Upper lobe of right lung (tissue), 1 donor: ENCODE data around the gene THSD4. TPM values are rescaled to one million over a fixed set of nuclear protein-coding genes. Genes with fewer than 3 reads are reported as not detected.

Experiments
- ATAC-seq: fragments of 200-7000 bp; cut with Tn5 transposase; one replicate; pipeline ENCODE4 v1.9.1; 2020; ENCODE audit warnings: mild to moderate bottlenecking, moderate library complexity
- DNase-seq: peaks from one replicate; pipeline ENCODE4 v3.0.0-alpha.2; 2020
- H3K27ac ChIP-seq: fragments of 200-600 bp; one replicate; pipeline ENCODE4 v1.8.0; 2022
- H3K27me3 ChIP-seq: fragments of 200-600 bp; one replicate; pipeline ENCODE4 v1.8.0; 2022; ENCODE audit warnings: mild to moderate bottlenecking
- H3K36me3 ChIP-seq: fragments of 200-600 bp; one replicate; pipeline ENCODE4 v1.8.0; 2022
- H3K4me1 ChIP-seq: fragments of 200-600 bp; one replicate; pipeline ENCODE4 v1.8.0; 2022
- H3K4me3 ChIP-seq: fragments of 200-600 bp; one replicate; pipeline ENCODE4 v1.8.0; 2022; ENCODE audit warnings: mild to moderate bottlenecking
- H3K9me3 ChIP-seq: fragments of 200-600 bp; one replicate; pipeline ENCODE4 v1.8.0; 2022
- CTCF ChIP-seq: fragments of 200-600 bp; IDR thresholded peaks from one replicate; pipeline ENCODE4 v1.8.0; 2022; ENCODE audit warnings: antibody characterized with exemption
- intact Hi-C: fragments of 100-400 bp; cut with DNase I; formaldehyde crosslinking; loops from one replicate; pipeline ENCODE4 v1.11.0; 2022
- total RNA-seq: library from RNA; stranded (reverse); fragmentation: NEBNext Ultra II Directional; extraction: Animal tissue kit (Norgen Biotek cat#: 25700); gene quantifications from one replicate; pipeline ENCODE4 v1.2.1, GENCODE V29; 2021
- donor health status: DM: no; HTN: yes; CAD: no; lungs with severe emphysema.

THSD4 gene
- total RNA-seq, 1 donor from 2014 or later = 25.6 TPM

- DNase-seq = no peak
- TF ChIP-seq CTCF = no peak
- no peaks in the 10 kb centered on the region for H3K36me3 ChIP-seq
- H3K27me3 ChIP-seq = no peaks in the 10 kb centered on the region
- no peaks in the 10 kb centered on the region for H3K9me3 ChIP-seq
- no peak for ATAC-seq
- H3K4me1 ChIP-seq = no peaks in the 10 kb centered on the region
- no peak overlapping the region for H3K4me3 ChIP-seq
- intact Hi-C loops = no loop called here
- H3K27ac ChIP-seq = no peak overlapping the region
Measured at GRCh38 chr15:71754660-71755059, 639.4 kb downstream of the THSD4 start.

- no peaks in the 10 kb centered on the region for H3K27me3 ChIP-seq
- H3K4me1 ChIP-seq = no peaks in the 10 kb centered on the region
- intact Hi-C loops = no loop called here
- H3K36me3 ChIP-seq = no peaks in the 10 kb centered on the region
- ATAC-seq (no peak), DNase-seq (no peak)
- peaks cover 1% of the 10 kb centered on the region for H3K9me3 ChIP-seq
- no peak overlapping the region for H3K27ac ChIP-seq
- TF ChIP-seq CTCF = no peak
- H3K4me3 ChIP-seq = no peak overlapping the region
Measured at GRCh38 chr15:71755092-71755970, 640.1 kb downstream of the THSD4 start.

GRCh38 chr15:71756599-71757352 lies 641.5 kb downstream of the THSD4 start:
- intact Hi-C loops = no loop called here
- no peak overlapping the region for H3K4me3 ChIP-seq
- no peak for ATAC-seq
- H3K27me3 ChIP-seq = no peaks in the 10 kb centered on the region
- H3K4me1 ChIP-seq = no peaks in the 10 kb centered on the region
- no peak overlapping the region for H3K27ac ChIP-seq
- H3K36me3 ChIP-seq = no peaks in the 10 kb centered on the region
- peaks cover 5% of the 10 kb centered on the region for H3K9me3 ChIP-seq
- DNase-seq = no peak
- no peak for TF ChIP-seq CTCF

- Histone ChIP-seq H3K4me3 (no peak overlapping the region), H3K27ac (no peak overlapping the region), H3K36me3 (no peaks in the 10 kb centered on the region), H3K27me3 (no peaks in the 10 kb centered on the region), H3K9me3 (peaks cover 5% of the 10 kb centered on the region), H3K4me1 (no peaks in the 10 kb centered on the region)
- no peak for TF ChIP-seq CTCF
- ATAC-seq = no peak
- intact Hi-C loops = no loop called here
- no peak for DNase-seq
Measured at GRCh38 chr15:71757741-71758530, 642.7 kb downstream of the THSD4 start.

GRCh38 chr15:71758711-71759110 lies 643.4 kb downstream of the THSD4 start:
- TF ChIP-seq CTCF = no peak
- Histone ChIP-seq H3K4me3 (no peak overlapping the region), H3K27me3 (no peaks in the 10 kb centered on the region), H3K27ac (no peak overlapping the region), H3K9me3 (peaks cover 5% of the 10 kb centered on the region), H3K4me1 (no peaks in the 10 kb centered on the region), H3K36me3 (no peaks in the 10 kb centered on the region)
- DNase-seq = no peak
- ATAC-seq = no peak
- intact Hi-C loops = no loop called here
